Measurements from ENCODE around the gene GADL1. TPM values are rescaled to one million over a fixed set of nuclear protein-coding genes. Genes with fewer than 3 reads are reported as not detected.

GADL1 gene
- total RNA-seq, 3 donors from 2014 or later: not detected

DNA sequence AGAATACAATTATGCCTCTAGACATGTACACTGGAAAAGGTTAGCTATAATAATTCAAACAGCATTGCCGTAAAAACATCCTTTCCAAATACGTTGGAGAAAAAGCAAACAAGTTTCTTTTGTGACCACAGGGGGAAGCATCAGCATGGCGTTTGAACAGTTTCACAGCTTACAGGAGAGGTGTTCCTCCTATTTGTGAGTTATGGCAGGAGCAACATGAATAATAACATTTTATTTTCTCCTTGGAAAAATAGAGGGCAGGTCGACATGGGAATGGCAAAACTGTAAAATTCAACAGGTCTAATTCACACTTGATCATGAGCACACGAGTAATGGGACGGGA lies 39.7 kb upstream of the GADL1 start:
- ATAC-seq: peak; percentile 27
- H3K4me3 ChIP-seq: no peak overlapping the region

DNA sequence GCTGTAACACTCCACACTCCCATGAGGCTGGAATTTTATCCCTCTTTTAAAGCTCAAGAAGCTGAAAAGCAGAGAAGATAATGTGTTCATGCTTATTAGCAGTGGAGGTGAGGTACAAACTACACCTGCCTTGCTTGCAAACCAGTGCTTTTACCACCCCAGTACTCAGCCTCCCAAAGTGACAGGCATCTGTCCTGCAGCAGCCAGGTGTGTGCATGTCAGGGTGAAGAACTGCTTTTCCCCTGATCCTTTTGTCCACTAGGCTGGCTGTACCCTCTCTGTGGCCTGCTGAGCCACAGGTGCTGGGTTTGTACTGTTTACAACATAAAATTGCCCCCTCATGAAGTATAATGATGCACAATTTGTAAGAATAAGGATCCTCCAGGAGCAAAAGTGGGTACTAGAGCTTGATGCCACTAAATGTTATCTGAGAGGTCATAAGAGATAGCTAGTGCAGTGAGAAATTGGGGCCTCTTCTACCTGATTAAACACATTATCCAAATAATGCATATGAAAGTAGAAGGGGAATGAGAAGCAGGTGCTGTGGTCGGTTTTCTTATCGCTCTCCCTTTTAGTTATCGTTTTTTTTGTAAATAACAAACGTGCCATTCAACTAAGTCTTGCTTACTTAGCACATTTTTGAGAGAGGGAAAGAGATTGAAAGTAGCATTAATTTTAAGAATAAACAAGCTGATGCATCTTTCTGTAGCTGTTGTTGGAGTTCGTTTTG lies 39.2 kb upstream of the GADL1 start:
- intact Hi-C loops (cut with DNase I, micrococcal nuclease): no loop called here
- Histone ChIP-seq H3K4me1 (ENCODE audit: low read depth) (no peaks in the 10 kb centered on the region), H3K4me3 (no peak overlapping the region), H3K9me3 (no peaks in the 10 kb centered on the region), H3K36me3 (ENCODE audit: low read depth) (no peaks in the 10 kb centered on the region)
- no peak for ATAC-seq
- no peak for DNase-seq
- TF ChIP-seq, protein P1, sequence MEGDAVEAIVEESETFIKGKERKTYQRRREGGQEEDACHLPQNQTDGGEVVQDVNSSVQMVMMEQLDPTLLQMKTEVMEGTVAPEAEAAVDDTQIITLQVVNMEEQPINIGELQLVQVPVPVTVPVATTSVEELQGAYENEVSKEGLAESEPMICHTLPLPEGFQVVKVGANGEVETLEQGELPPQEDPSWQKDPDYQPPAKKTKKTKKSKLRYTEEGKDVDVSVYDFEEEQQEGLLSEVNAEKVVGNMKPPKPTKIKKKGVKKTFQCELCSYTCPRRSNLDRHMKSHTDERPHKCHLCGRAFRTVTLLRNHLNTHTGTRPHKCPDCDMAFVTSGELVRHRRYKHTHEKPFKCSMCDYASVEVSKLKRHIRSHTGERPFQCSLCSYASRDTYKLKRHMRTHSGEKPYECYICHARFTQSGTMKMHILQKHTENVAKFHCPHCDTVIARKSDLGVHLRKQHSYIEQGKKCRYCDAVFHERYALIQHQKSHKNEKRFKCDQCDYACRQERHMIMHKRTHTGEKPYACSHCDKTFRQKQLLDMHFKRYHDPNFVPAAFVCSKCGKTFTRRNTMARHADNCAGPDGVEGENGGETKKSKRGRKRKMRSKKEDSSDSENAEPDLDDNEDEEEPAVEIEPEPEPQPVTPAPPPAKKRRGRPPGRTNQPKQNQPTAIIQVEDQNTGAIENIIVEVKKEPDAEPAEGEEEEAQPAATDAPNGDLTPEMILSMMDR (IDR thresholded peaks at IDR 0.05): no peak

More for the DNA sequence above, 39.7 kb upstream of the GADL1 start:
- Histone ChIP-seq H3K36me3 (ENCODE audit: low read depth) (no peaks in the 10 kb centered on the region), H3K9me3 (no peaks in the 10 kb centered on the region), H3K4me1 (ENCODE audit: low read depth) (no peaks in the 10 kb centered on the region)
- DNase-seq: peak in 1 of 3 donors; percentile 6
- TF ChIP-seq, protein P1 (IDR thresholded peaks at IDR 0.05): no peak
- intact Hi-C loops (cut with DNase I, micrococcal nuclease): no loop called here

DNA sequence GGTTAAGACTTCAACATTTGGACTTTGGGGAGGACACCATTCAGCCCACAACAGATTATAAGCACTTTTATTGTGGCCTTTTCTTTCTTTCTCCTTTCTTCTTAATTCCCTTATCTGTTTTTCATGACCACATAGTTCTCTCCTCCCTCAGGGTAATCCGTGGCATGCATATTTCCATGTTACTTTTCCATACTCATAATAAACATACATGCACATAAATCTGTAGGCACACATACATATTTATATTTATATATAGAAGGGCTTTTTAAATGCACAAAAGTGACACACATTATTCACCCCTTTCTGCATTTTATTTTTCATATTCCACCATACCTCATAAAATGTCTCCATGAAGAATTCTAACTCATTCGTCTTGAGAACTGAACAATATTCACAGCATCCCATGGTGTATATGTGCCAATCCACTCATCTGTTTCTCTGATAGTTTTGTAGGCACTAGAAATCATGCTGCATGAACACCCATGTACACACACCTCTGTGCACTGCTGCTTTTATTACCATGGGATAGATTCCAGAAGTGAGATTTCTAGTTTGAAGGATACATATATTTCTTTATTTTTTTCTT lies 38.1 kb upstream of the GADL1 start:
- H3K9me3 ChIP-seq: no peaks in the 10 kb centered on the region
- H3K4me3 ChIP-seq: no peak overlapping the region
- DNase-seq (no peak), ATAC-seq (no peak)
- TF ChIP-seq, protein P1 (IDR thresholded peaks at IDR 0.05): no peak
- intact Hi-C loops (cut with DNase I, micrococcal nuclease): no loop called here
- no peaks in the 10 kb centered on the region for H3K36me3 ChIP-seq (ENCODE audit: low read depth)
- no peaks in the 10 kb centered on the region for H3K4me1 ChIP-seq (ENCODE audit: low read depth)

DNA sequence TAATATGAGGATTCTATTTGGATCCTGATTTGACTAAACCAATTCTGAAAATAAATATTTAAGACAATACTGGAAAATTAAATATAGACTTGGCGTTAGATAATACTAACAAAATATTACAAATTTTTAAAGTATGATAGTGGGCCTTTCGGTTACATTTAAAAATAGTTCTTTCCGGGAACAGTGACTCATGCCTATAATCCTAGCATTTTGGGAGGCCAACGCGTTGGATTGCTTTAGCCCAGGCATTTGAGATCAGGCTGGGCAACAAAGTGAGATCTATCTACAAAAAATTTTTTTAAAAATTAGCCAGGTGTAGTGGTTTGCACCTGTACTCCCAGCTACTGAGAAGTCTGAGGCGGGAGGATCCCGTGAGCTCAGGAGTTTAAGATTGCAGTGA lies 30.3 kb upstream of the GADL1 start:
- H3K4me1 ChIP-seq (ENCODE audit: low read depth): no peaks in the 10 kb centered on the region
- DNase-seq: no peak
- no peak for ATAC-seq
- H3K4me3 ChIP-seq: no peak overlapping the region
- TF ChIP-seq, protein P1 (IDR thresholded peaks at IDR 0.05): no peak
- H3K9me3 ChIP-seq: no peaks in the 10 kb centered on the region
- H3K36me3 ChIP-seq (ENCODE audit: low read depth): no peaks in the 10 kb centered on the region
- intact Hi-C loops (cut with DNase I, micrococcal nuclease): no loop called here

DNA sequence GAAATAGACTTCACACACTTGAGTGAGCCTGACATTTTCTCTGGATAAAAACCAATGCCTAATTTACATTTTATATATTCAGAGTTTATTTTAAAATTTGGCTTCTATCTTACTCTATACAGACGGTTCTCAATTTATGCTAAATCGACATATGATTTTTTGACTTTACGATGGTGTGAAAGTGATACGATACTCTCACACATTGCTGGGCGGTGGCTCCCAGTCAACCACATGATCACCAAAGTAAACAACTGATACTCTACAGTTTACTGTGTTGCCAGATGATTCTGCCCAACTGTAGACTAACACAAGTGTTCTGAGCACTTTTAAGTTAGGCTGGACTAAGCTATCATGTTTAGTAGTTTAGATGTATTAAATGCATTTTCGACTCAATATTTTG lies 25.1 kb upstream of the GADL1 start:
- no peak for DNase-seq
- TF ChIP-seq, protein P1 (IDR thresholded peaks at IDR 0.05): no peak
- Histone ChIP-seq H3K9me3 (no peaks in the 10 kb centered on the region), H3K36me3 (ENCODE audit: low read depth) (no peaks in the 10 kb centered on the region), H3K4me1 (ENCODE audit: low read depth) (no peaks in the 10 kb centered on the region), H3K4me3 (no peak overlapping the region)
- ATAC-seq: peak; percentile 34
- intact Hi-C loops (cut with DNase I, micrococcal nuclease): no loop called here

All from mucosa of descending colon (tissue), 3 donors.